ENCODE data around the gene NCAM2. TPM values are rescaled to one million over a fixed set of nuclear protein-coding genes. Genes with fewer than 3 reads are reported as not detected.

NCAM2 gene
- total RNA-seq, result 24.0 TPM

GRCh38 chr21:20997636-20998455 lies at the start of gene NCAM2:
Gene NCAM2 (plus strand): TSS chr21:20998409.

